Caco-2 (cell line): ENCODE measurements around the gene SMIM35. TPM values are rescaled to one million over a fixed set of nuclear protein-coding genes. Genes with fewer than 3 reads are reported as not detected.

Source experiments
- BruUV-seq: library from RNA; stranded (reverse); fragments of 400-500 nt; replicated peaks from 2 replicates; lab custom pipeline; 2021; lab: Mats Ljungman, UMichigan
- CTCF ChIA-PET: fragments of 300-600 bp; sonication (Branson Sonifier 250); formaldehyde crosslinking; loops from one replicate; lab custom pipeline; 2022; ENCODE audit warnings: antibody characterized with exemption; lab: Charles Lee
- POLR2A ChIA-PET: fragments of 300-600 bp; sonication (Branson Sonifier 250); formaldehyde crosslinking; loops from one replicate; lab custom pipeline; 2022; ENCODE audit warnings: antibody characterized with exemption; lab: Charles Lee
- DNase-seq, 2 experiments: peaks; one replicate each; pipeline versions ENCODE4 v3.0.0 to v3.0.0-alpha.2; 2020 to 2022
- H3K27me3 ChIP-seq: replicated peaks from 2 replicates; pipeline ENCODE4 v1.6.0; 2011; ENCODE audit warnings: low read length; ENCODE audit not compliant: control insufficient read depth, insufficient read depth
- H3K36me3 ChIP-seq: 2 replicates; pipeline ENCODE4 v1.5.1; 2011; ENCODE audit warnings: low read length; ENCODE audit not compliant: control insufficient read depth, insufficient read depth
- H3K4me1 ChIP-seq: fragments of 250-450 bp; sonication (Bioruptor Pico); 2 replicates; pipeline ENCODE4 v1.5.1; 2020; ENCODE audit warnings: mild to moderate bottlenecking
- H3K4me3 ChIP-seq: 2 replicates; pipeline ENCODE4 v1.5.1; 2011; ENCODE audit warnings: low read depth, mild to moderate bottlenecking, control low read depth, low read length
- H3K9me3 ChIP-seq: fragments of 250-450 bp; sonication (Bioruptor Pico); 2 replicates; pipeline ENCODE4 v1.5.1; 2020; ENCODE audit warnings: mild to moderate bottlenecking, moderate library complexity
- H3K27ac Mint-ChIP-seq: one replicate; pipeline ENCODE4 v1.8.0; 2022; ENCODE audit warnings: mixed read lengths; ENCODE audit not compliant: unreplicated experiment
- H3K27me3 Mint-ChIP-seq: one replicate; pipeline ENCODE4 v1.8.0; 2022; ENCODE audit warnings: mixed read lengths; ENCODE audit not compliant: insufficient read depth, unreplicated experiment
- H3K36me3 Mint-ChIP-seq: one replicate; pipeline ENCODE4 v1.8.0; 2022; ENCODE audit warnings: mild to moderate bottlenecking, mixed read lengths; ENCODE audit not compliant: insufficient read depth, unreplicated experiment
- H3K4me1 Mint-ChIP-seq: one replicate; pipeline ENCODE4 v1.8.0; 2022; ENCODE audit warnings: low read depth, mixed read lengths; ENCODE audit not compliant: unreplicated experiment
- H3K4me3 Mint-ChIP-seq: one replicate; pipeline ENCODE4 v1.8.0; 2022; ENCODE audit warnings: mild to moderate bottlenecking, moderate library complexity, mixed read lengths; ENCODE audit not compliant: unreplicated experiment
- H3K9me3 Mint-ChIP-seq: one replicate; pipeline ENCODE4 v1.8.0; 2022; ENCODE audit warnings: mixed read lengths; ENCODE audit not compliant: unreplicated experiment
- intact Hi-C: fragments of 100-400 bp; cut with micrococcal nuclease; formaldehyde crosslinking; loops from one replicate; pipeline ENCODE4 v1.10.0; 2022; ENCODE audit not compliant: unreplicated experiment
- total RNA-seq: library from RNA; stranded (reverse); gene quantifications from 2 replicates; pipeline ENCODE4 v1.2.3, GENCODE V29; 2022
- TF ChIP-seq, protein P1 (sequence below), 2 experiments: fragments of 200-600 bp in 1 of 2; IDR thresholded peaks; 1 replicate in 1 of 2; 2 replicates in 1 of 2; pipeline versions ENCODE4 v1.5.1 to v1.8.0; 2011 to 2022; ENCODE audit warnings: antibody characterized with exemption in 1 of 2, control low read depth in 1 of 2, inconsistent platforms in 1 of 2, low read depth in 1 of 2, low read length in 1 of 2, mild to moderate bottlenecking in 1 of 2, moderate library complexity in 1 of 2; ENCODE audit not compliant: insufficient read depth in 1 of 2, severe bottlenecking in 1 of 2, unreplicated experiment in 1 of 2

The SMIM35 gene
- total RNA-seq, 1 experiment from 2014 or later: not detected

DNA sequence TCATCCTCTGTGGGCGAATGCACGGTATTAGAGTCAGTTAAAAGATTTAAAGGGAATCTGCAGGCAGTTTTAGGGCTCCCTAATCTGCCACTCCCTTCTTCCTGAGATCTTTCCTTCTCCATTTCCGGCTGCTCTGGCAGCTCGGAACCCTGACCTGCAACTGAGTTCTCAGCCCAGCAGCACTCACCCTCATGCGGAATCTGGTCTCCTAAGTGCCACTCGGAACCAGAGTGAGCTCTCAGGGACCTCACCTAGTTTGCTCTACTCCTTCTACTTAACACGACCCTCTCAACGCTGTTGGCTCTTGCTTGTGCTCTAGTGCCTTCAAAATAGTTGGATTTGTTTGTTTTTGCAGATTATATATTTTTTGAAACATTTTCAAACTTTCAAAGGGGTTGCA is 119.9 kb downstream of the SMIM35 start:
- CTCF ChIA-PET: interaction anchor here (0.8 kb wide), 1 partner anchor 143 kb away, joined by 3 read pairs; no protein-coding TSS in a partner anchor
- H3K4me3 Mint-ChIP-seq: no peak overlapping the region
- Histone ChIP-seq H3K4me3 (no peak overlapping the region), H3K27me3 (no peaks in the 10 kb centered on the region), H3K36me3 (no peaks in the 10 kb centered on the region), H3K4me1 (no peaks in the 10 kb centered on the region), H3K9me3 (no peaks in the 10 kb centered on the region)
- H3K36me3 Mint-ChIP-seq: no peaks in the 10 kb centered on the region
- peaks cover 8% of the 10 kb centered on the region for H3K27me3 Mint-ChIP-seq
- POLR2A ChIA-PET: no interaction called here
- H3K9me3 Mint-ChIP-seq: no peaks in the 10 kb centered on the region
- intact Hi-C loops: no loop called here
- TF ChIP-seq, protein P1, sequence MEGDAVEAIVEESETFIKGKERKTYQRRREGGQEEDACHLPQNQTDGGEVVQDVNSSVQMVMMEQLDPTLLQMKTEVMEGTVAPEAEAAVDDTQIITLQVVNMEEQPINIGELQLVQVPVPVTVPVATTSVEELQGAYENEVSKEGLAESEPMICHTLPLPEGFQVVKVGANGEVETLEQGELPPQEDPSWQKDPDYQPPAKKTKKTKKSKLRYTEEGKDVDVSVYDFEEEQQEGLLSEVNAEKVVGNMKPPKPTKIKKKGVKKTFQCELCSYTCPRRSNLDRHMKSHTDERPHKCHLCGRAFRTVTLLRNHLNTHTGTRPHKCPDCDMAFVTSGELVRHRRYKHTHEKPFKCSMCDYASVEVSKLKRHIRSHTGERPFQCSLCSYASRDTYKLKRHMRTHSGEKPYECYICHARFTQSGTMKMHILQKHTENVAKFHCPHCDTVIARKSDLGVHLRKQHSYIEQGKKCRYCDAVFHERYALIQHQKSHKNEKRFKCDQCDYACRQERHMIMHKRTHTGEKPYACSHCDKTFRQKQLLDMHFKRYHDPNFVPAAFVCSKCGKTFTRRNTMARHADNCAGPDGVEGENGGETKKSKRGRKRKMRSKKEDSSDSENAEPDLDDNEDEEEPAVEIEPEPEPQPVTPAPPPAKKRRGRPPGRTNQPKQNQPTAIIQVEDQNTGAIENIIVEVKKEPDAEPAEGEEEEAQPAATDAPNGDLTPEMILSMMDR (IDR thresholded peaks at IDR 0.05; ENCODE audit: insufficient read depth in 1 of 2, low read depth in 1 of 2, low read length in 1 of 2, severe bottlenecking in 1 of 2, unreplicated experiment in 1 of 2): no peak
- H3K4me1 Mint-ChIP-seq: no peaks in the 10 kb centered on the region
- DNase-seq: no peak
- BruUV-seq: no TSS peak
- no peak overlapping the region for H3K27ac Mint-ChIP-seq

DNA sequence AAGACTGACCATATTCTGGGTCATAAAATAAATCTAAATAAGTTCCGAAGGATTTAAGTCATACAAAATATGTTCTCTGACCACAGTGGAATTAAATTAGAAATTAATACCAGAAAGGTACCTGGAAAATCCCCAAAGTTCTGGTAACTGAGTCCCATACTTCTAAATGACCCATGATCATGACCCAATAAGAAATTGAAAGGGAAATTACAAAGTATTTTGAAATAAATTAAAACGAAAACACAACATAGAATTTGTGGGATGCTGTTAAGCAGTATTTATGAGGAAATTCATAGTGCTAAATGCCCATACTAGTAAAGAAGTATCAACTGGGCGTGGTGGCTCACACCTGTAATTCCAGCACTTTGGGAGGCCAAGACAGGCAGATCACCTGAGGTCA is 123.9 kb downstream of the SMIM35 start:
- Mint-ChIP-seq H3K27me3 (peaks cover 26% of the 10 kb centered on the region), H3K4me1 (no peaks in the 10 kb centered on the region), H3K9me3 (no peaks in the 10 kb centered on the region), H3K27ac (no peak overlapping the region), H3K36me3 (no peaks in the 10 kb centered on the region), H3K4me3 (no peak overlapping the region)
- CTCF ChIA-PET: no interaction called here
- POLR2A ChIA-PET: no interaction called here
- Histone ChIP-seq H3K36me3 (no peaks in the 10 kb centered on the region), H3K4me1 (no peaks in the 10 kb centered on the region), H3K9me3 (no peaks in the 10 kb centered on the region), H3K4me3 (no peak overlapping the region), H3K27me3 (no peaks in the 10 kb centered on the region)
- intact Hi-C loops: no loop called here
- no peak for DNase-seq
- no TSS peak for BruUV-seq
- TF ChIP-seq, protein P1 (IDR thresholded peaks at IDR 0.05; ENCODE audit: insufficient read depth in 1 of 2, low read depth in 1 of 2, low read length in 1 of 2, severe bottlenecking in 1 of 2, unreplicated experiment in 1 of 2): no peak

DNA sequence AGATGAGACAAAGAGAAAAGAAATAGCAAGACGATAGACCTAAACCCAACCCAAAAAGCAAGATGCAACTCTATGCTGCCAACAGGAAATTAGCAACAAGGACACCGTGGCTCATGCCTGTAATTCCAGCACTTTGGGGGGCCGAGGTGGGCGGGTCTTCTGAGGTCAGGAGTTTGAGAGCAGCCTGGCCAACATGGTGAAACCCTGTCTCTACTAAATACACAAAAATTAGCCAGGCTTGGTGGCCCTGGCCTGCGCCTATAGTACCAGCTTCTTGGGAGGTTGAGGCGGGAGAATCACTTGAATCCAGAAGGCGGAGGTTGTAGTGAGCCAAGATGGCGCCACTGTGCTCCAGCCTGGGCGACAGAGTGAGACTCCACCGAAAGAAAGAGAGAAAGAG is 124.9 kb downstream of the SMIM35 start:
- peaks cover 7% of the 10 kb centered on the region for H3K9me3 Mint-ChIP-seq
- intact Hi-C loops: no loop called here
- no peaks in the 10 kb centered on the region for H3K36me3 ChIP-seq
- CTCF ChIA-PET: interaction anchor here (0.9 kb wide), 1 partner anchor 11 kb away, joined by 3 read pairs; no protein-coding TSS in a partner anchor
- no peaks in the 10 kb centered on the region for H3K4me1 Mint-ChIP-seq
- TF ChIP-seq, protein P1 (IDR thresholded peaks at IDR 0.05; ENCODE audit: insufficient read depth in 1 of 2, low read depth in 1 of 2, low read length in 1 of 2, severe bottlenecking in 1 of 2, unreplicated experiment in 1 of 2): no peak
- BruUV-seq: no TSS peak
- no peak overlapping the region for H3K4me3 Mint-ChIP-seq
- peaks cover 2% of the 10 kb centered on the region; the same call in 1 of the 2 replicates for H3K27me3 ChIP-seq
- H3K27me3 Mint-ChIP-seq: peaks cover 29% of the 10 kb centered on the region
- peaks cover 4% of the 10 kb centered on the region; the same call in 1 of the 2 replicates for H3K9me3 ChIP-seq
- no peak overlapping the region for H3K4me3 ChIP-seq
- no peak overlapping the region for H3K27ac Mint-ChIP-seq
- H3K36me3 Mint-ChIP-seq: no peaks in the 10 kb centered on the region
- no peaks in the 10 kb centered on the region for H3K4me1 ChIP-seq
- POLR2A ChIA-PET: no interaction called here
- DNase-seq: no peak
